ENCODE measurements around the gene GABPB1.
A peak's percentile ranks its signal among the peaks of the same experiment; 100 is the strongest.
"Not testable (repeated sequence)": the region's sequence is repeated elsewhere in the genome, so short reads cannot be mapped to it uniquely, and the experiment has no call there.

Gene GABPB1

DNA sequence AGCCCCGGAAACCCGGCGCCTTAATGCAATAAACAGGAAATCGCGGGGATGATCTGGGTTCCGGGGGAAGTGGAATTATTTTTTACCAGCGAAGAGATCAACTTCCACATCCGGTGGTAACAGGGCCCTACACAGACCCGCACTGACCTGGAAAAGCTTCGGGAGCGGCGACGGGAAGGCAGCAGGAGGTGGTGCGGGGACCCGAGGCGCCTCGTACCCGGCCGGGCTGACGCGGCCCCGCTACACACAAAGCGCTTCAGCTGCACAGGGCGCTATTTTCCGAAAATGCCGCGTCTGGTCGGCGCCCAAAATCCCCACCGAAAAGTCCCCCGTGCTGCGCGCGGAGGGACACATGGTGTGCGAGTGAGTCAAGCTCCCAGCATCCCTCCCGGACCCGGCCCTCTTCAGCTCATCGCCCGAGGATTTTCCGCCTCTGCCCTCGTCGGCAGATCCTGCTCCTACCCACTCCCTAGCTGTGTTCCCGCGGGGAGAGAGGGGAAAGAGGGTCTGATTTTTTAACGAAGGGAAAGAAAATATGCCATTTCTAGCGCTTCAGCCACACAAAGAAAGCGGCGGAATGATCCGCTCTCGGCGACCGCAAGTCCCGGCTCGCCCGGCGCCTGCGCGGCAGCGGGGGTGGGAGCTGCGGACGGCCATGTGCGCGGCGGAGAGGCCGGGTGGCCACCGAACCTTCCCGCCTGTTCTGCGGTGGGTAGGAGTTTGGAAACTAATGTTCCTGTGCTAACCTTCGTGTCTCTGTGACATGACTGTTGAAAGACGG lies at the start of gene GABPB1:
Gene GABPB1 (minus strand): TSS at position 361 of the 781 bp plus-strand sequence. CDS start 45,400 bp downstream, outside the sequence.
- DNase-seq, result peak; percentile 78 to 80

DNA sequence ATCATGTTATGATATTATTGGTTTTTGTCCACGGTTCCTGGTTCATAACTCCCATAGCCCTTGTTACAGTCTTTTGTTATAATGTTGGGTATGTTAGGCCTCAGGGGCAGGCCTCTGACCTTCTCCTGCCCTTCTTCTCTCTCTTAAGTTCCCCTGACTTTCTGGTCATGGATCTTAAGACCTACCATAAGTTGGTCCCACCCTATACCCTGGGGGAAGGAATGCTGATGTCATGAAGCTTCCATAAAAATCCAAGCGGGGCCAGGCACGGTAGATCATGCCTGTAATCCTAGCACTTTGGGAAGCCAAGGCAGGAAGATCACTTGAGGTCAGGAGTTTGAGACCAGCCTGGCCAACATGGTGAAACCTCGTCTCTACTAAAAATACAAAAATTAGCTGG lies 36.6 kb upstream of the GABPB1 start:
- DNase-seq, result not testable (repeated sequence)

DNA sequence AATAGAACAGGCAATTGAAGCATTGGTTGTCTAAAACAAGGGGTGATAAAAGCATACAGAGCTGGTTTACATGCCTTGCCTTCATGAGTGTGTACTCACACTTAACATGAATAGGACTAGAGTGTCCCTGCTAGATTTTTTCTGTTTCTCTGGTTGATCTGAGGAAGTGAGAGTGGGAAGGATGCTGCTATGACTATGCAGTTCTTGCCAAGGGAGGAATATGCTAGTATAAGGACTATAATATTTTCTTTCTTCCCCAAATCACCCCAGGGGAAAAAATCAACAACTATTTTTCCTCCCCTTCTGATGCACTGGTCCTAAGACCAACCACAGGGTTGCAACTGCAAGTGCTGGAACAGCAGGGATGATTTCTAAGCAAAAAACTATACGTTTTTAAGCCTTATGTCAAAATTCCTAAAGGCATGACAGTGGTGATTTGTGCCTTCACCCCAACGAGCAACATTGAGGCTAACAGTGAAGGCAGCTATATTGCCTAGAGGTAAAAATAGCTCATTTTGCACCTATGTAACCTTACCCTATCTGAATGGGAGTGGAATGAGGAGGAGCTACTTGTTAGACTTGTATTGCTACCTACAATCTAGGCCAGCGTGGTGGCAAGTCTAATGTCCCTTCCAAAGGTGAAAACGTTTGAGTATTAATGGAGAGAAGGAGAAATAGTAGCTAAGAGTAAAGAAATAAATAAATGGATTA lies 35.7 kb upstream of the GABPB1 start:
- DNase-seq, result peak in 1 of 2 experiments; percentile 28

DNA sequence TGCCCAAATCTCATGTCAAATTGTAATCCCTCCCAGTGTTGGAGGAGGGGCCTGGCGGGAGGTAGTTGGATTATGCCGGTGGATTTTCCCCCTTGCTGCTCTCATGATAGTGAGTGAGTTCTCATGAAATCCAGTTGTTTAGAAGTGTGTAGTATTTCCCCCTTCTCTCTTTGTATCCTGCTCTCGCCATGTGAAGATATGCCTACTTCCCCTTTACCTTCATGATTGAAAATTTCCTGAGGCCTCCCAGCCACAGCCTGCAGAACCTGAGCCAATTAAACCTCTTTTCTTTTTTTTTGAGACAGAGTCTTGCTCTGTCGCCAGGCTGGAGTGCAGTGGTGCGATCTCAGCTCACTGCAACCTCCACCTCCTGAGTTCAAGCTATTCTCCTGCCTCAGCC lies 27.4 kb upstream of the GABPB1 start:
- DNase-seq, result not testable (repeated sequence)

DNA sequence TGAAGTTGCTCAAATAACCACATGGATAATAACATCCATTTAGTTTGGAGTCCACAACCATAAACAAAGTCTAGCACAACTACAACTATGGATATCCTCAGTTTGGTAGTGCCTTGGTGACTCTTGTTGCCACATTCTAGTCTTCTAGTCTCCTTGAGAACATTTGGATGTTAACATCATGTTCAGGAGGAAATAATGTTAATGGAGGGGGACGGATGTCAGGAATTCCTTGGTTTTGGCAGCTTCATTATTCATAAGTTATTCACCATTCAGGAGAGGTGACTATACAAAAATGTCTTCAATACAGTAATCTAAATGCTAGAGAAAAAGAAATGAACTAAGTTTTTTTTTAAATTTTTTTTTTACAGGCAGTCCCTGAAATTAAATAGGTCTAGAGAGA lies 26.4 kb upstream of the GABPB1 start:
- no peak for DNase-seq

DNA sequence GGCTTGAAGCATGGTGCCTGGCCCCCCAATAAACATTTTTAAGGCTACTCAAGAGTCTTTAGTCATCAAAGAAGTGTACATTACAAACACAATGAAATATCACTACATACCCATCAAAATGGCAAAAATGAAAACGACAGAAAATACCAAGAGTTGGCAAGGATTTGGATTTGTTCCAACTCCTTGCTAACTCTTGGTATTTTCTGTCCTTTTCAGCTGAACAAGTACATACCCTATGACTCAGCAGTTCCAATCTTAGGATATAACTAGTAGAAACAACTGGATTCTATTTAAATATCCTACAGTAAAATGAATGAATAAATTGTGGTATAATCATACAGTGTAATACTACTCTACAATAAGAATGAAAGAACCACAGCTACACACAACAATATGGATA lies 25.1 kb upstream of the GABPB1 start:
- no peak for DNase-seq

DNA sequence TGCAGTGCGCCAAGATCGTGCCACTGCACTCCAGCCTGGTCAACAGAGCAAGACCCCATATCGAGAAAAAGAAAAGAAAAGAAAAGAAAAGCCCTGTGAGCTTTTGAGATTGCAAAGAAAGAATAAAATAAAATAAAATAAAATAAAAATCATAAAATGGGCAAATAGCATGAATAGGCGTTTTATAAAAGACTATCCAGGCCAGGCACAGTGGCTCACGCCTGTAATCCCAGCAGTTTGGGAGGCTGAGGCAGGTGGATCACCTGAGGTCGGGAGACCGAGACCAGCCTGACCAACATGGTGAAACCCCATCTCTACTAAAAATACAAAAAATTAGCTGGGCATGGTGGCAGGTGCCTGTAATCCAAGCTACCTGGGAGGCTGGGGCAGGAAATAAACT lies 24.4 kb upstream of the GABPB1 start:
- not testable (repeated sequence) for DNase-seq

DNA sequence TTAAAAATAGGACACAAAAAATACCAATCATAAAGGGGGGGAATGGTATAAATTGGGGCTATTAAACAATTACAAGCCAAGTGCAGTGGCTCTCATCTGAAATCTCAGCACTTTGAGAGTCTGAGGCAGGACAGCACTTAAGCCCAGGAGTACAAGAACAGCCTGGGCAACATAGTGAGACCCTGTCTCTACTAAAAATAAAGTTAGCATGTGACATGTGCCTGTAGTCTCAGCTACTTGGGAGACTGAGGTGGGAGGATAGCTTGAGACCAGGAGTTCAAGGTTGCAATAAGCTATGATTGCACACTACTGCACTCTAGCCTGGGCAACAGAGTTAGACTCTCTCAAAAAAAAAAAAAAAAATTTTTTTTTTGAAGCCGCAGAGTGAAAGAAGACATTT lies 23.8 kb upstream of the GABPB1 start:
- DNase-seq, result no peak

DNA sequence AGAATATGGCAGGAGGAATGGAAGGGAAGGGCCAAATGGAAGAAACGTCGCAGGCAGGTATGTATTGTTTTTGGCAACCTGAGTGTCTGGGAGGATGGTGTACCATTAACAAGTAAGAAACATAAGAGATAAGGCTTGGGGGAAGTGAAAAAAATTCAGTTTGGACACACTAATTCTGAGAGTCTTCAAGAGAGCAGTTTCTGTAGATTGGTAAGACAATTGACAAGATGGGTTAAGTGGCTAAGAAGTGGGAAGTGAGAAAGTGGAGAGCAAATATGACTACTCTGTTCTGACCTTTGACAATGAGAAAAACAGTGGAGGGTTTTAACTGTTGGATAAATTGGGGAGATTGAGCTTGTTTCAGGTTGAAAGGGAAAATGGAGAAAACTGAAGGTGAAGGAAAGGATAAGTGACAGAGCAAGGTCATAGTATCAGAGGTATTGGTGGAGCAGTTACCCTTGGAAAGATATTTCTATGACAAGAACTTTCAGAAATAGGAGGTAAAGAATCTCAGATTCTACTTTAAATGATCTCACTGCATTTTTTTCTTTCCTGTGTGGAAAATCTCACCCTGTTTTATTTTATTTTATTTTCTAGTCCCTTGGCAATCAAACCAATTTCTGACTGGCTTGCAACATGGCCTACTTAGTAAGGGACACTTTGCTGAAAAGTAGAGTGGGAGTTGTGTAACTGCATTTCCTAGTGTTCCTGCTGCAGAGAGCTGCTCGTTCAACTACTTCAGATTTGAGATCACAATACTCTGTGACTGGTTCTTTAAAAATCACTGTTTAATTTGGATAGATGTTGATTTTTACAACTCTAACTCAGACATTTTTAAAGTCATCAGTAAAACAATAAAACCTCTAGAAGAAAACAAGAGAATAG lies 23.1 kb upstream of the GABPB1 start:
- DNase-seq, result peak in 1 of 2 experiments; percentile 8

DNA sequence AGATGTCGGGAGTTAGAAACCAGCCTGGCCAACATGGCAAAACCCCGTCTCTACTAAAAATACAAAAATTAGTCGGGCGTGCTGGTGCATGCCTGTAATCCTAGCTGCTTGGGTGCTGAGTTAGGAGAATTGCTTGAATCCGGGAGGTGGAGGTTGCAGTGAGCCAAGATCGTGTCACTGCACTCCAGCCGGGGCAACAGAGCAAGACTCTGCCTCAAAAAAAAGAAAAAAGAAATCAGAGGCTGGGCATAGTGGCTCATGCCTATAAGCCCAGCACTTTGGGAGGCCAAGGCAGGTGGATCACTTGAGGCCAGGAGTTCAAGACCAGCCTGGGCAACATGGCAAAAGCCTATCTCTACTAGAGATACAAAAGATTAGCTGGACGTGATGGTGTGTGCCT lies 14.6 kb upstream of the GABPB1 start:
- DNase-seq, result not testable (repeated sequence)

DNA sequence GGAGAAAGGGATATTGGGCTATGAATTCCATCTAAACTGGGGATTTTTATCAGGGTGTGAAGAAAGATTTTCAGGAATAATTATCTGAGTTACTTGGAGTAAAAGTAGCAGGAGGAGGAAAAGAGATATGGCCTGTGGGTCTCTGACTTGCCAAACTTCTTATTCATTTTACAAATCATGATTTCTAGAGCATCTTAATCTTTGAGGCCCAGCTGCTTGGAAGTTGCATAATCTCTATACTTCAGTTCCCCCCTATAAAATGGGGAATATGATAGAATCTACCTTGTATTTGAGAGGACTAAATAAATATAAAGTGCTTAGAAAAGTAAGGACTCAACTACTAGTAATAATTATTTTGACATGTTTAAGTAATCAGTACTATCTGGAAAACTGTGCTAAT lies 11.0 kb upstream of the GABPB1 start:
- no peak for DNase-seq

DNA sequence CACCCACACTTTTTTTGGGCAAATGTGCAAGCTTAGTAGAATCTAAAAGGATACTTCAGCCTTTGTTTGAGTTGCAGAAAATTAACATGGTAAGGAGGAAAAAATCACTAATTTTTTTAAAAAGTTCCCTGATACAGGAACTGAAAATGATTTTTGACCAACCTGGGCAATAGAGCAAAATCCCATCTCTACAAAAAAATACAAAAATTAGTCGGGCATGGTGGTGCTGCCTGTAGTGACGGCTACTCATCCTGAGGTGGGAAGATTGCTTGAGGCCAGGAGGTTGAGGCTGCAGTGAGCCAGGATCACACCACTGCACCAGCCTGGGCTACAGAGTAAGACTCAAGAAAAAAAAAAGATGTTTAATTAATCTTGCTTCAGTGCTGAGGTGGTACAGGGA lies 10.6 kb upstream of the GABPB1 start:
- no peak for DNase-seq

DNA sequence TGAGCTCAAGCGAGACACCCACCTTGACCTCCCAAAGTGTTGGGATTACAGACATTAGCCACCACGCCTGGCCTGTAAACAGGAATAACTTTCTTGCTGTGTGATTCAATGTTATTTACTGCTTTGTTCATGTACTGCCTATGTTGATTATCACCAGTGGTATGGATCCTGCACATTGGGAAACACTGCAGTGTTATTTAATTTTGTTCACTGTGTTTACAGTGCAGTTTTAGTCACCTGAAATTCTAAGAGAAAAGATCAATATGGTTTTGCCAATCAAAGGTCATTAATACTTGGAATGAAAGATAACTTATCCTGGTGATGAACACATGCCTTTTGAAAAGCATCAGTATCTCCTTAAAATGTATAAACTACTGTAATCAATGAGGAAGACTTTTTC lies 8.6 kb upstream of the GABPB1 start:
- DNase-seq, result no peak

DNA sequence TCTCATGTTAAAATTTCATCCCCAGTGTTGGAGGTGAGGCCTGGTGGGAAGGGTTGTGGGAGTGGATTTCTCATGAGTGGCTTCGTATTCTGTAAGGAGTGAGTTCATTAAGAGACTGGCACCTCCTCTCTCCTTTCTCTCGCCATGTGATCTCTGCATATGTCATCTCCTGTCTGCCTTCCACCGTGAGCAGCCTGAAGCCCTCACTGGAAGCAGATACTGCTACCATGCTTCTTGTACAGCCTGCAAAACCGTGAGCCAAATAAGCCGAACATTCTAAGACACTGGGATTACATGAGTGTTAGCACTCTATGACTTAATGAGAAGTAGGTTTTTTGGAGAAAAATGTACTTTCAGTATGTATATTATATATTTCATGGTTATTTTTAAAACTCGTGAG lies 6.8 kb upstream of the GABPB1 start:
- DNase-seq, result no peak

DNA sequence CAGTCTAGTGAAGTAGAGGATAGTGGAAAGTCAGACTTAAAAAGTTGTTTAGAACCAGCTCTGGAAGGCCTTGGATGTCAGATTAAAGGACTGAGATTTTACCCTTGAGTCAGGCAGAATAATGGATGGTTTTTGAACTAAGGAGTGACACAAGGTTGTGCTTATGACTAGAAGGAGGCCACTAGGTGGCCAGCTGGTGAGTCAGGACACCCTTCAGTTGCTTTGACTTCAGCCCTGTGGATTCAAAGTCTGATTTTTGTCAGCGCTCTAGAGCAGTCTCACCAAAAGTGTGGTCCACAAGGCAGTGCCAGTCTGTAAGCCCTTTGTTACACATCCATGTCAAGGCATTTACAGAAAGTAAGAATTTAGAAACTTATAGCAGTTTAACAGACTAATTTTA lies 3.8 kb upstream of the GABPB1 start:
- peak; percentile 63 to 69 for DNase-seq

DNA sequence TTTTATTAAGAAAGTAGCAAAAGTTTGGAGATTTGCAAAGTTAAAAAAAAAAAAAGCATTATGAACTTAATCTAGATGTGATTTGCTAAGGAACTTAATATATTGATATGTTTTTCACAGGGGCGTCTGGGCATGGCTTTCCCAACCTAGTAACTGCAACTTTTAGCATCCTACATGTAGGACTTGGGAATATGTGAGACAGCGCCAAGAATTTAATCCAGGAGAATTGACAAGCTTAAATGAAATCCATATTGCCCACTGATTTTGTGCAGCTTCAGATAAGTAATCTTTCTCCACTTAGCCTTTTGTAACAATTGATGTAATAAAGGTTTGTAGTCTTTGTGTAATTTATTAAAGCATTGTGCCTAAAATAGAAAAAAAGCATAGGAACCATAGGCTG lies 982 bp upstream of the GABPB1 start:
- no peak for DNase-seq

DNA sequence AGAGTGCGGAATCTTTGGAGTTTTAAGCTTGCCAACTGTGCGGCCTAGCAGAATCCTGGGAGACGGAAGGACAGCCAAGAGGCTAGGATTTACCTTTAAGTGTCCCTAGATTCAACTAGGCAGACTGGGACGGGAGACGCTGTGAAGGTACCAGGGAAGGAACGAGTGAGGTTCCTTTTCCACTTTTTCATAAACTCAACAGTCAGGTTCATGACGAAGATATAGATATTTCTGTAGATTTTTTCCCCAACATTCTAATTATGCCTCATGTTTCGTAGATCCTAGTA lies 564 bp upstream of the GABPB1 start:
- no peak for DNase-seq

DNA sequence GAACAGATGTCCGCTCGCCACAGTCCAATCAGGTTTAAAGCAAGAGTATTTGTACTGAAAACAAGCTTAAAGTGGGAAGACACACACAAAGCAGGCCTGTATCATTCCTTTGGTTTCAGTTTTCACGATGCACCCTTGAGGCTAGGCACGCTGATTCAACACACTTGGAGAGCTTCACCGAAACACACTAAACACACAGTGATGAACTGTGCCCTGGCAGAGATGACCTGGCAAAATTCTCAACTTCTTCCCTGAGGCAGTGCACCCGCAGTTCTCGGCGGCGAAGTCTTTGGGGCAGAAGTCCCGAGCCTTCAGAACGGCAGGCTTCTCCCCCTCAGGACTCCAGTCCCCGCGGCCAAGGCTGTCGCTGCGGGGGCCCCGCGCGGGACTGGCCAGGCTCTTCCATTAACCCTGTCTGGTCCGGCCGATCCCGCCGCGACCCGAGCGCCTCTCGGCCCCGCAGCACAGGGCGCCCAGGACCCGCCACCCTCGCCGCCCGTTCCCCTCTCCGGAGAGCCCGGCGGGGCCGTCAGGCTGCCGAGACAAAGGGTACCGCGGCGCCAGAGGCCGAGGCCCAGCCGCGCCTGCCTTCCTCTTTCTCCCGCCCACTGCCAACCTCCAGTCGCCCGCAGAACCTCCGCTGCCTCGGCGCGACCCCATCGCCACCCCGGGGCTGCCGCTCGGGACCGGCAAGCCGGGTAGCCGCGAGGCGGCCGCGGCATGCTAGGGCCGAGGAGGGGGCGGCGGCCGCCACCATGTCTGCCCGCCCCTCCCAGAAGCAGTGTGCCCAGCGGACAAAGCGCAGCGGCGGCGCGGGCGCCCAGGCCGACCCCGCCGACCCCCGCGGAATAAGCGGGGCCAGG lies 792 bp downstream of the GABPB1 start:
- DNase-seq, result peak; percentile 39 to 41

DNA sequence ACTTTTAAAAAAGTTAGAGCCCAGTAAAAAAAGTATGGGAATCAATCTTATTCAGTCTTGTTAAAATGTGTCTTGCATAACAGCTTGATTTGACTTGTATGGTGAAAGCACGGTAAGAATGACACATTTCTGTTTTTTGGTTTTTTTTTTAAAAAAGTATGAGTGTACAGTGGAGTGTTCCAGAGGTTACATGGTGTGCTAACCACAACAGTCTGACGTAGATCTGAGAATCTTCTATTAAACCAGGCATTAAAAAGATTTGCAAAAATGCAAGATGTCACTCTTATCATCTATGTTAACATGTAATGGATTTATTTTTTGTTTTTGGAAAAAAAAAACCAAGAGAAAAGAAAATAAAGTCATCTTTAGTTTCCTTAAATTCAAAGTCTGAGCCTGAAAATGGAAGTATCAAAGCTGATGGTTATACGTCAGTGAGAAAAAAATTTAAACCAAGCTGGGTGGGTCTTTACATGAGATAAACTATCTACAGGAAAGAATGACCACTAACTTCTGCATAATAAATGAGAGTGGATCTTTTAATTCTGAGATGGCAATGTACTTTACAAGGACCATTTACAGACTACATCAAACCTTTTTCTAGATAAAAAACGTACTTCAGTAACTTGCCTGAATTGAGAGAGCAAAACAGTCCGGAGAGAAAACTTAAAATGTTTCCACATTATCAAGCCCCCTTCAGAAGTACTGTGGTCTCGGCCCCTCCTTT lies 1.6 kb downstream of the GABPB1 start:
- DNase-seq, result peak; percentile 55 to 58

DNA sequence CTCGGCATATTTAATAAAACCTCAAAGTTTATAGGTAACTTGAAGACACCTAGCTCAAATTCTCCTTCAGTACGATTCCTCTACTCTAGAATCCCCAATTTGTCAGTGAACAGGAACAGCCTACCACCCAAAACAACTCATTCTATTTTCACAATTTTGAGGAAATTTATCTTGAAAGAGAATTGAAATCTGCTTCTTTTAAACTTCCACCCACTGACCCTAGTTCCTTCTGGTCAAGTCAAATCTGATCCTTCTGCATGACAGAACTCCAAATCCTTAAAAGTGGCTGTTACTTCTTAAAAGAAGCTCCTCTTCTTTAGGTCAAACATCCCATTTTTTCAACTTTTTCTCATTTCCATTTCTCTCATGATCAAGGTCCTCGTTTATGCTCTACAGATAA lies 4.4 kb downstream of the GABPB1 start:
- DNase-seq, result no peak

DNA sequence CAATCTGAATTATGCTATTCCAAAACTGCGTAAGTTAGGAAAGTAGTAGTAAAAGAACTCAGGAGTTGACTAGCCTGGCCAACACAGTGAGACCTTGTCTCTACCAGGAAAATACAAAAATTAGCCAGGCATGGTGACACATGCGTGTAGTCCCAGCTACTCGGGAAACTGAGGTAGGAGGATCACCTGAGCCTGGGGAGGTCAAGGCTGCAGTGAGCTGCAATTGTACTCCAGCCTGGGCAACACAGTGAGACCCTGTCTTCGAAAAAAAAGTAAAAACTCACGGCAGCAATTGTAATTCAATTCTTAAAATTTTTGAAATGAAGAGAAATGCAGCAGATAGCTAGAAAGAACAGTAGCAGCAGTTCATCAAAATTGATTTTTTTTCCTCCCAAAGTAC lies 9.7 kb downstream of the GABPB1 start:
- DNase-seq, result no peak

DNA sequence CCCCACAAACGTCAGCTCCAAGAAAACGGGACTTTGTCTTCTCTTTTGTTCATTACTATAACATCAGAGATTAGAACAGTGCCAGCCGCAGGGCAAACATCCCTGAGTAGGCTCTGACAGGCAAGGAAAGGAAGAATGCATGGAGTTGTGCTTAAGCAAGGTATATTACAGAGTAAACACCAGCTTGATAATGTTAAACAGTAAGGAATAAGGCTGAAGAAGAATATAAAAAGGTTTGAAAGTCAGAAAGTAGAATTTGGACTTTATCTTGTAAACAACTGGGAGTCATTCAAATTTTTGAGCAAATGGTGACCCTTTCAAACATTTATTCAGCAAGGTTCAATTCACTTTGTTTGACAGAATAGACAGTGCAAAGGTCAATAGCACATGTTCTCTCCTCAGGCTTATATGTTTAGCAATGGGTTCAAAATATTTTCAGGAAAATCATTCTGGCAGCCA lies 11.0 kb downstream of the GABPB1 start:
- DNase-seq, result no peak

Measured in AML-193 (cell line).